Suppressor macrophage (primary cell): Measurements from ENCODE around the gene ORC2.

Experiments
- DNase-seq, 4 experiments: peaks; one replicate each; pipeline ENCODE4 v3.0.0-alpha.2; 2020 to 2022

ORC2 gene

DNA sequence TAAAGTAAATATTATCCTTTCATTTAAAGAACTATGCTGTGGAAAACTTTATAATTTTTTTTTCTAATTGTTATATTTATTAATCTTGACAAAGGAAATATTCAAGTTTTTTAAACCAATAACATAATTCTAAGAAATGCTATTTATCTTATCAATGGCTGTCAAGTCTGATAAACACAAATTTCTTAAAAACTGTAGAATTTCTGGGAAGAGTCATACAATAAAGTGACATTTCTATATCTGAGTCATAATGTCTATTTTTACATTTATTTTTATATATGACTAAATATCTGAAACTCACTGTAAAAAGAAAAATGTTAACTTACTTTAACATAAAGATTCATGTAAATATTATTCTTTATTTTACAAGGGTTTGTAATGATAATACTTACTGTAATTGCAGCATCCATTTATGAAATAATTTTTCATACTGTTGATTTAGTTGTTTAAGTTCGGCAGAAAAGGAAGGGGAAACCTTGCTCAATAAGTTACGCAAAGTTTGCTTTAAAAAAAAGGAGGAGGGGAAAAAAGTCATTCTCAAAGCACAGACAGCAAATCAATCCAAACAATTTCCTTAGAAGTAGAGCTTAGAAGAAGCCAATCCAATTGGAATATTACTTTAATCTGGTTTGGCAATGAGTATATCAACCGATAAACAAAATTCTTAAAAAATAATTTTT, 32.4 kb downstream of the ORC2 start:
- peak in 3 of 4 experiments; percentile 28 to 68 (median 63) for DNase-seq

DNA sequence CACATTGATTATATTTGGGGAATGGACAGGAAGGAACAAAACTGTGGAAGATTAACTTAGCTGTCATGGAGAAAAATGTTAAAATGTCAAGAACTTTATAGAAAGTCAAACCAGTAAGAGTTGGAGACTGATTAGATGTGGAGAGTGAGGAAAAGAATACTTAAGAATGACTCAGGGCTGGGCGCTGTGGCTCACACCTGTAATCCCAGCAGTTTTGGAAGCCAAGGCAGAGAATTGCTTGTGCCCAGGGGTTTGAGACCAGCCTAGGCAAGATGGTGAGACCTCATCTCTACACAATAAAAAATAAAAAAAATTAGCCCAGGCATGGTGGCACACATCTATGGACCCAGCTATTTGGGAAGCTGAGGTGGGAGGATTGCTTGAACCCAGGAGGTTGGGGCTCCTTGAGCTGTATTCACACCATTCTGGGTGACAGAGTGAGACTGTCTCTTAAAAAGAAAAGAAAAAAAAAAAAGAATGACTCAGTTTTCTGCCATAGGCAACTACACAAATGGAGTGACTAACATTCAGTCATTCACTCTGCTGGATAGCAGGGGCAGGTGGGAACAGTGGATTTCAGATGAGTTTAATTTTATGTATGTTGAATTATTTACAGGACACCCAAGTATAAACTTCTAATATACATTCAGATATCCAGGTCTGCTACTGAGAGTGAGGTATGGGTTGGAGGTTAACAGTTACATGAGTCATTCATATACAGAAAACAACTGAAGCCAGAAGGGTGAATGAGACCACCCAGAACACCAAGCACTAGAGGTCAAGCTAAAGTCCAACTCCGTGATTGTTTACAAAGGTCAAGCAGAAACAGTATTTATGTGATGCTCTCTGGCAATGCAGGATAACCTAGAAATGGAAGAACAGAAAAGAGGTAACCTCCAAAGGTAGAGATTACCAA, 33.9 kb downstream of the ORC2 start:
- no peak for DNase-seq

DNA sequence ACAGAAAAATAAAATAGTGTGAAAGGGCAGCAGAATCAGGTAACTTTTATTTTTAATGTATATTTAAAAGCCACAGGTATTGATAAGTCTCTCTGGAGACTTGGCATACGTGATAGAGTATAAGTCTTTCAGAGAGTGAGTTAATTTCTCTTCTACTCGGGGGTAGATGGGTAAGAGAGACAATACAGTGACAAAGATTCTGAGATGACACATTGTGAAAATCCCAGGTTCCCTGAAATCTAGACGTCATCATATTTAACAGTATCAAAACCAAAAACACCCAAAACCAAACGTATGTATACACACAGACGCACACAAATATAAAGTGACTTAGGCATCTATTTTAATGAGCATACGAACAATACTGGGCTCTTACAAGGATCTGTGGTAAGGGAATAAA, 41.0 kb downstream of the ORC2 start:
- DNase-seq, result no peak

DNA sequence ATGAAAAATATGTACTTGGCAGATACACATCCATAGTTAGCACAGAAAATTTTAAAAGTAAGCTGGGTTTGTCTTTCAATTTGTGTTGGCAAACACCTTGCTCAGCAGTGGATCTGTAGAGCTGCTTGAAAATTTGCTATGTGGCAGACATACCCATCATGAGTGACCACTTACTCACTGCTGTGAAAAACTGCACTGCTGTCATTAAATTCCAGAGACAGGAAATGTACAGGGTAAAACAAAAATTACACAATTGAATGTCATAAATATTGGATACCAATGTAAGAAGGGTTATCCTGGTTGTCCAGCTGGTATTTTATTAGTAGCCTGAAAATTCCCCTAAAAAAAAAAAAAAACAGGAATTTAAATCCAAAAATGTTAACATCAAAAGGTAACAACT, 49.8 kb downstream of the ORC2 start:
- no peak for DNase-seq

DNA sequence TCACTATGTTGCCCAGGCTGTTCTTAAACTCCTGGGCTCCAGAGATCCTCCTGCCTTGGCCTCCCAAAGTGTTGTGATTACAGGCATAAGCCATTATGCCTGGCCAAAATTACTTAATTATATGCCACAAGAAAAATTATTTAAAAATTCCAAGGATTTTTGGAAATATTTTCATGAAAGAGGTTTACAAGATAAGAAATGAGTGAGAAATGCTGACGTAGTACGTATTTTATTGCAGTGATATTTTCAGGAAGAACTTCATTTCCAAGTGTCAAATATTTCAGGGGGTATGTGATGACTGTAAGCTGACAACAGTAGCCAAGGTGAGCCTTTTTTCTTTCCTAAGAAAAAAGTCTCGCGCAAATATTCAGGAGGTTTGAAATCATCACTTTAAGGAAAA, 53.5 kb downstream of the ORC2 start:
- no peak for DNase-seq

DNA sequence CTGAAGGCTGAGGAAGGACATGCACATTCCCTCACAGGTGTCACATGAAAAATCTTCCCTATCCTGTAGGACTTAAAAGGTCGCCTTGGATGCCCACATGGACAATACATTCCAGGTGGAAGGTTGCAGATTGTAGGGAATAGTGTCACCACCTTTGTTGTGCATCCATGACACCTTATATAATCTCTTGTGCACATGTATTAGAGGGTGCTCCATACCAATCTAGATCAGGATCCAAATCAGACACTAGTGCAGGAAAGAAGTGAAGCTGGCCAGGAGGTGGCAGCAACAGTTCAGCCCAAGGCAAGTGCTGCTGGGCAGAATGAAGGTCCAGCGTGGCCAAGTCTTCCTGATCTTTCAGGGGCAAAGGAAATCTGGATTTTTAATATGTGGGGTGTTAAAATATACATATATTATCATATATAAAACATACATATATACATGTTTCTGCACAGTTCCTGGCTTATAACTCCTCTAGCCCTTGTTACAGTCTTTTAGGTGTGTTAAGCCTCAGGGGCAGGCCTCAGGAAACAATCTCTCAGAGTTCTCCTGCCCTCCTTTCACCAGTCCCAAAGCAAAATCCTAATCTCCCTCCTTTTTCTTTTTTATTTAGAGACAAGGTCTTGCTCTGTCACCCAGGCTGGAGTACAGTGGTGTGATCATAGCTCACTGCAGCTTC, 57.7 kb downstream of the ORC2 start:
- DNase-seq, result peak; percentile 66 to 81 (median 76)

DNA sequence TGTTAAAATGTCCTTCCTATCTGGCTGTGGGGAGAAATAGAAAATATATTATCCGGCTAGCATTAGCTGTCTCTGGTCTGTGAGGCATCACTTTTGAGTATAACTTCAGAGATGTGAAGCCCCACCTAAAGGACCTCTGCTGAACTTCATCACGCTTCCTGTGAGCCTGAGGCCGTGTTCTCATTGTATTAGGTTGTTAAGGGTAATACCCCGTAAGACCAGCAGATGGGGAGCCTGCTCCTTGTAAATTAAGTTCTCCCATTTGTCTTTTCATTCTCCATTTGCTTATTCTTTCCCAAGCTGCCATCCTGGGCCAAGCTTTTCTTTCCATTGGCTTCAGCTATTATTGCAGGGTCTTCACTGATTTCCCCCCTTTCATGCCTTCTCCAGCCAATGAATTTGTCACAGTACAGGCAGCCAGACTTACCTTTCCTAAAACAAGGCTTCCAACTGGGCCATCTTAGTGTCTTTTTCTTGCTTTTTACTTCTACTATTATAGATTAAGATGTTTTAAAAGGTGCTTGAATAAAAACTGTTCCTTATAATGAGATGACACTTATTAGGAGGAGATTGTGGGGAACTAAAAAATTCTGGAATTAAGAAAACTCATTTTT, 61.9 kb downstream of the ORC2 start:
- peak; percentile 84 to 89 (median 88) for DNase-seq

DNA sequence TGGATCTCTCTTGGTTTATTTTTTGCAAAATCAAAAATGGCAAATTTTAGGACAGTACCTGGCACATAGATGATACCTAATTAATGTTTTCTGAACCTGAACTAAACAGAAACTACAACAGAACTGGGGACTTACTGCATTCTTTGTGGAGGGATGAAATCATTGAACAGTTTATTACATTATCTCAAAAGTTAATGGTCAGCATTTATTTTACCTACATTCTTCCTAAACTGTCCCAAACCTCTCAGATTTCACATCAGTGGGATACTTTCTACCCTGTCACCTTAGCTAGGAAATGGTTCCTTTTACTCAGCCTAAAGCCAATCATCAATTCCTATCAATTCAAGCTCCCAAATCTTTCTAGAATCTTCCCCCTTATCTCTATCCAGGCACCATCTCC, 64.0 kb downstream of the ORC2 start:
- DNase-seq, result no peak

DNA sequence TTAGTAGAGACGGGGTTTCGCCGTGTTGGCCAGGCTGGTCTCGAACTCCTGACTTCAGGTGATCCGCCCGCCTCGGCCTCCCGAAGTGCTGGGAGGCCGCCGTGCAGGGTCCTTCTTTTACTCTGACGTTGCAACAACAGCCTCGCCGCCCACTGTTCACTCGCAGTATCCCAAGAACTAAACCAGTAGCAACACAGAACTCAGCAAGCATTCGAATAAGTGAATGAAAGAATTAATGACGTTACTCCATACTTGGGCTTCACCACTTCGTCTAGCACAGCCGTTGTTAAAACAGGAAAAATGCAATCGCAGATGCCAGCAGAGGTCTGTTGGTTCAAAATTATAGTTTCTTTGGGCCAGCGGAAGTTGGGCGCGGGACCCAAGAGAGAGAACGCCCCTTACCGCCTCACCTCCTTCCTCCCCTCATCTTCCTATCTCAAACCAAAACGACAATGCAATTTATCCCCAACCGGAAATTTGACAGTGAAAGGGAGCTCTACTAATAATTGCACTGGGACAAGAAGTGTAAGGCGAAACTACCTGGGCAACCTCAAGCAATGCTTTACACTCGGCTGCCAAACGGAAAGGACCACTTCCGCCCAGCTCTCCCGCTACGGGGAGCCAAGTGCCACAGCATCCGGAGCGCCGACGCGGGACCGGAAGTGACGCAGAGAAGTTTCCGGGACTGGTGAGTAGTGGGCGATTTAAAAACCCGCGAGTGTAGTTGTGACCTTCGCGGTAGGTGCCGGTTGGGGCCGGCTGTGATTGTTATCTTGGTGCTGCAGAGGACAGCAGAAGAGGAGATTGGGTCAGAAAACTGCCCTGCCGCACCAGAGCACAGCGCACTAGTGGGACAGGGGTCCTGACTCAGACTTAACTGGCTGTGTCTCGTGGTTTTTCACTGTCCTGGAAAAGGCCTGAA, 74.5 kb downstream of the ORC2 start, which contains the start of the genes NIF3L1 and PPIL3:
Gene NIF3L1 (plus strand): TSS at position 668 of the 922 bp plus-strand sequence. CDS start 2,573 bp downstream, outside the sequence.
Gene PPIL3 (minus strand): TSS at position 374 of the 922 bp plus-strand sequence. CDS start 1,462 bp downstream, outside the sequence.
- peak; percentile 98 to 99 (median 98) for DNase-seq

DNA sequence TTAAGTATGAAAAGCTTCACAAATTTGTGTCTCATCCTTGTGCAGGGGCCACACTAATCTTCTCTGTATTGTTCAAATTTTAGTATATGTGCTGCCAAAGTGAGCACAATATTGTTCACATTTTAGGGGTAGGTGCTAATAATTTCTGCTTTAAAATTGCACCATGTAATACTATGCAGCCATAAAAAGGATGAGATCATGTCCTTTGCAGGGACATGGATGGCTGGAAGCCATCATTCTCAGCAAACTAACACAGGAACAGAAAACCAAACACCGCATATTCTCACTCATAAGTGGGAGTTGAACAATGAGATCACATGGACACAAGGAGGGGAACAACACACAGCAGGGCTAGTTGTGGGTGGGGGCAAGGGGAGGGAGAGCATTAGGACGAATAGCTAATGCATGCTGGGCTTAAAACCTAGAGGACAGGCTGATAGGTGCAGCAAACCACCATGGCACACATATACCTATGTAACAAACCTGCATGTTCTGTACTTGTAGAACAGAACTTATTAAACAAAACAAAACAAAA, 81.7 kb downstream of the ORC2 start:
- peak in 2 of 4 experiments; percentile 16 to 38 for DNase-seq

DNA sequence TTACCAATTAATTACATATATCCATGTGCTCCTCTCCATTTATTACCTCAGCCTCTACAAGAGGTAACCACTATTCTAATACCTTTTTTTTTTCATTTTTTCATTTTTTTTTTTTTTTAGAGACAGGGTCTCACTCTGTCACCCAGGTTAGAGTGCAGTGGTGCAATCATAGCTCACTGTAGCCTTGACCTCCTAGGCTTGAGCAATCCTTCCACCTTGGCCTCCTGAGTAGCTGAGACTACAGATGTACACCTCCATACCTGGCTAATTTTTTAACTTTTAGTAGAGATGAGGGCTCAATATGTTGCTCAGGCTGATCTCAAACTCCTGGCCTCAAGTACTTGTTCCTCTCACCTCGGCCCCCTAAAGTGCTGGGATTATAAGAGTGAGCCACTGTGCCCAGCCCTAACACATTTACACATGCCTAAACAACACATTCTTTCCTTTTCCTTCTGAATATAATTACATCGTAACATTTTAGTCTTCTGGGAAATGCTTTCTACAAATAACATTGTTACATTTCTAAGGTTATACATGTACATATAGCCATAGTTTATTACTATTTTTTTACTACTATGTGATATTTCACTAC, 85.1 kb downstream of the ORC2 start:
- DNase-seq, result no peak

DNA sequence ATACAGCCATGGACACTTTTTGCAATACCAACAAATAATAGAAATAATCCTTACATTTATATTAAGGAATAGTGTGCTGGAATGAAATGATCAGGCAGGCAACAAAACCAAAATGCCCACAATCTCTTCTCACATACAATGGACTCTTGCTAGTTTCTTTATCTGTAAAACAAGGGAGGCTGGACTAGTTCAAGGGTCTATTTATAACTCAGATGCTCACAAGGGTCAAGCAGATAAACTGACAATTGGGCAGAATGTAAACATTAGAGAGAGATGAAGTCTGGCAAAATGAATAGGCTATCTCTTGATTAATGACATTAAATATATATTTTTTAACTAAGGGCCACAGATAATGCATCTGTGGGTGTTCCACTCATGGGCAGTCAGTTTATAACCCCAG, 86.0 kb downstream of the ORC2 start:
- DNase-seq, result no peak

DNA sequence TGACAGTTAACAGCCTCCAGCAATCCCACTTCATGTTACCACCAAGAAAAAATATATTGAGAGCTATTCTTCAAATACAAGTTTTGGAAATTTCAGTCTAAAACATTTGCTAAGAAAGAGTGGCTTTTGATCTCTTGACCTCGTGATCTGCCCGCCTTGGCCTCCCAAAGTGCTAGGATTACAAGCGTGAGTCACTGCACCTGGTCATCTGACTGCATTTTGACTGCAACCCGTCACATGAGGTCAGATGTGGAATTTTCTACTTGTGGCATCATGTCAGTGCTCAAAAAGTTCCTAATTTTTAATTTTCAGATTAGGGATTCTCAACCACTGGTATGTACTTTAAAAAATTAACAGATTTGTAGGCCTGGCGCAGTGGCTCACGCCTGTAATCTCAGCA, 89.9 kb downstream of the ORC2 start:
- peak in 2 of 4 experiments; percentile 32 to 37 for DNase-seq

DNA sequence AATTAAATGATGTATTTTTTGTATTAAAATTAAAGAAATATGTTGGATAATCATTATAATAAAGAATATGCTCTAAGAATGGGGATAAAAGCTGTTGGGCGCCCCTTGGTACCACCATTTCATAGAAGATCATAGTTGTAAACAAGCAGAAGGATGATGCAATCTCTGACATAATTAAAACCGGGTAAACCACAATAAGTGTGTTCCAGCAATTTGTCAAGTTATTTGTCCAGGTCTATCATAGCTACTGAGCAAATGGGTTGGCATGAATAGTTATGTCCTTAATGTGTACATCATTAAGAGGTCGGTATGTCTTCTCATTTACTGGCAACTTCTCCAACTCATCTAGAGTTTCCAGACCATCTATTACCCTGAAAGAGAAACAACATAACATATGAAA, 92.3 kb downstream of the ORC2 start:
- no peak for DNase-seq

DNA sequence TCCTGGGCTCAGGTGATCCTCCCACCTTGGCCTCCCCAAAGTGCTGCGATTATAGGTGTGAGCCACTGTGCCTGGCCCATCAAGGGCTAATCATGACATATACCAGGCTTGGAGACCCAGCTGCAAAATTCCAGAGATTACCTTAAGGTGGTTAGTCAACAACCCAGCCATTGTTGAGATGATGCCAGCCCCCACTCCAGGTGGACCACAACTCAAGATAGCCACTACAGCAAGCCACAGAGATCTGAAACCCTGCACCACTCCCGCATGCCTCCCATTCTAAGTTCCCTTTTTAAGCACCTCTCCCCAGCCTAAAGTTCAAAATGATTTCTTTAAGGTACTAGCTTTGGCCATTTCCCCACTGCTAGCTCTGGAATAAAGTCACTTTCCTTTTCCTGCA, 94.4 kb downstream of the ORC2 start:
- no peak for DNase-seq

DNA sequence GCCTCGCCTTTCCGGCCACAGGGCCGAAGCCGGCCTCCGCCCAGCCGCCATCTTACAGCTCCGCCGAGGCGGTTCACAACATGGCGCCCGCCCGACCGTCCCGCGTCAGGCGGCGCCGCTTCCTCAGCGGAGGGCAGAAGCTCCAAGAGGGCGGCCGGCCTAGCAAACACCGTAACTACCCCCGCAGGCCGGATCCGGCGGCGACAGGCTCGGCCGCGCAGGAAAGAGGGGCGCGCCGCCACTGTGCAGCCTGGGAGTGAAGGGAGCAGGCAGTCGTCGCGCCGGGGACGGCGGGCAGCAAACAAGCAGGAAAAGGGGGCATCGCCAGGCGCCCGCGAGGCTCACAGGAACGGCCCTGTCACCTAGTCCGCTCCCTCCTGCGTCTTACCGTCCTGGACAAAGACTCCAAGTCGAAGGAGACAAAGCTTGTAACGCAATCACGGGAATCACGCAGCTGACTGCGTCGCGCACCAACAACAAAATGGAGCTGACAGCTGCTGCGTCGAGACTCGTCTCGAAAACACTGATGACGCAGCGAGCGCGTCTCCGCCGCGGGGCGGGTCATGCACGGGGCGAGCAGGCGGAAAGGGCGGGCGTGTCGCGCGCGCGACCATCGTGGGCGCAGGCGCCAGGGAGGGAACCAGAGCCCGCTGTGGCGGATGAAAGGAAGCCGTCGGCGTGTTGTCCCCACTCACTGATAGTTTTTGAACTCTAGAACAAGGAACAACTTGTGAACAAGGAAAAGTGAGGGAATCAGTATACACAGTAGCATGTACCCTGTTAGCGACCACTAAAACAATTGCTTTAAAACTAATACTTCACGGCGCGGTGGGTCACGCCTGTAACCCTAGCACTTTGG, 99.1 kb downstream of the ORC2 start, which contains the start of gene CLK1:
Gene CLK1 (minus strand): TSS at position 483 of the 859 bp plus-strand sequence. CDS start 2,796 bp downstream, outside the sequence.
- DNase-seq, result peak; percentile 97 to 99 (median 98)

DNA sequence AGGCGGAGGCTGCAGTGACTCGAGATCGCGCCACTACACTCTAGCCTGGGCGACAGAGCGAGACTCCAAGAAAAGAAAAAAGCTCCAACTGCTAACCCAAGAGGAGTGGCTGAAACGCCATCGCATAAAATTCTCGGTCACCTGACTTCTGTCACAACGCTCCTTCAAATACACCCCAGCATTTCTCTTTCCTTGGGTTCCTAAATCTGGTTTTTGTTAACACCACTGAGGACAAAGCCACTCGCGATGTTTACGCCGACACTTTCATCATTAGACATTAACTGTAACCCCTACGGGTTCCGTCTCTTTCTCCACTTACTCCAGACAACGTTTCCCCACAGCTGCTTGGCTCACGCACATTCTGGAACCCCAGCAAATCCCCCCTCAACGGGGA, 99.7 kb downstream of the ORC2 start:
- peak; percentile 59 to 71 (median 67) for DNase-seq

DNA sequence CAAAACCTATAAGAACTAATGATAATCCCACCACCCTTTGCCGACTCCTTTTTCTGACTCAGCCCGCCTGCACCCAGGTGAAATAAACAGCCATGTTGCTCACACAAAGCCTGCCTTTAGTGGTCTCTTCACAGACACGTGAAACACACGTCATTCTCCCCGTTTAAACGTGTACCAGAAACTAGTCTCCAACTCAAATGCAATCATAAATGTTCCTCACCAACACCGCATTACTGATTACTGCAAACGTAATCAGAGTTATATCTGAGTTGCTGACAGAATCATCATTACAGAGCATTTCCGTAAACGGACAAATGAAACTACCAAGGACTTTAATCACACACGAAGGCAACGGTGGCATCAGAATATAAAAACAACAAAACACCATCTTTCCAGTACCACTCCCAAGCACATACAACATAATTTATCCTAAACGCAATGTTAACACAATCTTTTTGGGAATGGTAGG, 100.9 kb downstream of the ORC2 start:
- peak; percentile 50 to 86 (median 66) for DNase-seq

DNA sequence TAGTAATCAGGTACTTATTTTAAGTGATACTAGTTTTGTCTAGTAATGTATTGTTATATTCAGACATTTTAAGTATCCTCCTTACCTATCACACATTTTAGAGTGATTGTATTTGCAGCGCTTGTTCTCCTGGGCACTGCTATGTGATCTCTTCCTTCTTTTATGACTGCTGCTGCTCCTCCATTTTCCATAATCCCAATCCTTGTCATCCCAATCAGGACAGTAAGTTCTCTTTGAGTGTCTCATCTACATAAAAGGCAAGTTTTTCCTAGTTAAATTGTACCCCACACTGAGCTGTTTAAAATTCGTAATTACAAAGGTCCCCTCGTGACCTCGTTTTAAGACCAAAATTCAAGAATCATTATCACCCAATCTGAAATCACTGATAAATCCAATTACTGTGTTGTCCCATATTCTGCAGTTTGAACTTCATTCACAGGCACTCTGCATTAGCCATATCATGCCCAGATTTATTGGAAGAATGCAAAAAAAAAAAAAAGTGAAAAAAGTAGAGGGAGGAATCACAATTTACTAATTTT, 101.8 kb downstream of the ORC2 start:
- DNase-seq, result no peak
